Stimulated activated naive CD8-positive, alpha-beta T cell treated with anti-CD3 and anti-CD28 coated beads, Interleukin-15, Interleukin-2, amounts not matched to agents 100 ng/mL and 50 ng/mL, for 24 hours (primary cell): ENCODE data around the gene UMAD1.

Source experiments
- H3K27ac Mint-ChIP-seq: one replicate; pipeline ENCODE4 v1.8.0; 2021; ENCODE audit warnings: mild to moderate bottlenecking, mixed read lengths
- H3K27me3 Mint-ChIP-seq: one replicate; pipeline ENCODE4 v1.8.0; 2021; ENCODE audit warnings: mixed read lengths
- H3K36me3 Mint-ChIP-seq: one replicate; pipeline ENCODE4 v1.8.0; 2021; ENCODE audit warnings: low read depth, mixed read lengths
- H3K4me1 Mint-ChIP-seq: one replicate; pipeline ENCODE4 v1.8.0; 2021; ENCODE audit warnings: low read depth, mixed read lengths
- H3K4me3 Mint-ChIP-seq: one replicate; pipeline ENCODE4 v1.8.0; 2021; ENCODE audit warnings: mild to moderate bottlenecking, mixed read lengths
- H3K9me3 Mint-ChIP-seq: one replicate; pipeline ENCODE4 v1.8.0; 2021; ENCODE audit warnings: mixed read lengths

Gene UMAD1

GRCh38 chr7:7740037-7740355 lies 99.4 kb downstream of the UMAD1 start:
- Mint-ChIP-seq H3K36me3 (peaks cover 5% of the 10 kb centered on the region), H3K4me3 (no peak overlapping the region), H3K27me3 (no peaks in the 10 kb centered on the region), H3K27ac (no peak overlapping the region), H3K4me1 (peaks cover 21% of the 10 kb centered on the region), H3K9me3 (no peaks in the 10 kb centered on the region)

DNA sequence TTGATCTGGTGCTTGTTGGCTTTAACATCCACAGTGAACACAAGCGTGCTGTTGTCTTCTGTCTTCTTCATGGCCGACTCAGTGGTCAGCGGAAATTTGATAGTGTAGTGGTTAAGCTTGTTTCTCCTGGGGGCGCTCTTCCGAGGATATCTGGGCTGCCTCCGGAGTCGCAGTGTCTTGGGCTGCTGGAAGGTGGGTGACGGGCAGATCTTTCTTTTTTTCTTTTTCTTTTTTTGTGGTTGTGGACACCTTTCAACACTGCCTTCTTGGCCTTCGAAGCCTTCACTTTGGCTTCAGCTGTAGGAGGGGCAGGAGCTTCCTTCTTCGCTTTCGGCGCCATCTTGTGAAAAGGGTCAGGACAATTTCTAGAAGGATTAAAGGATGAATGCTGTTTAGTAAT lies 101.7 kb downstream of the UMAD1 start:
- Mint-ChIP-seq H3K4me1 (peaks cover 21% of the 10 kb centered on the region), H3K27ac (no peak overlapping the region), H3K9me3 (no peaks in the 10 kb centered on the region), H3K4me3 (no peak overlapping the region), H3K27me3 (no peaks in the 10 kb centered on the region), H3K36me3 (no peaks in the 10 kb centered on the region)

DNA sequence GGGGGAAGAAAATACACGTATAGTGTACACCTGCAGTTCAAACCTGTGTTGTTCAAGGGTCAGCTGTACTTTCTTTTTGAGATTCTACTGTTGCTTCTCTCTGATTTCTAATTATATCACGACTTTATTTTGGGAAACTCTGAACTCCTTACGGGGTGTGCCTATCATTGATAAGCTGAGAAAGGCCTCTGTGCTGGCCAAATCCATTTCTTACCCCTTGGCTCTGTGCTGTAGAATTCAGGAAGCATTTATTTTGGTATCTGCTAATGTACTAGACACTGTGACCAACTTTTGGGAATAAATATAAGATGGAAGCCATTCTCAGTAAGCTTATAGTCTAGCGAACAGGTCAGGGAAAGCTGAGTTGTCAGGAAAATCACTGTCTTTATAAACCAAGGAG lies 104.7 kb downstream of the UMAD1 start:
- H3K4me1 Mint-ChIP-seq: no peaks in the 10 kb centered on the region
- H3K36me3 Mint-ChIP-seq: no peaks in the 10 kb centered on the region
- H3K9me3 Mint-ChIP-seq: no peaks in the 10 kb centered on the region
- no peak overlapping the region for H3K4me3 Mint-ChIP-seq
- no peak overlapping the region for H3K27ac Mint-ChIP-seq
- no peaks in the 10 kb centered on the region for H3K27me3 Mint-ChIP-seq

- no peaks in the 10 kb centered on the region for H3K36me3 Mint-ChIP-seq
- no peaks in the 10 kb centered on the region for H3K9me3 Mint-ChIP-seq
- H3K27me3 Mint-ChIP-seq: no peaks in the 10 kb centered on the region
- no peaks in the 10 kb centered on the region for H3K4me1 Mint-ChIP-seq
- no peak overlapping the region for H3K4me3 Mint-ChIP-seq
- no peak overlapping the region for H3K27ac Mint-ChIP-seq
These were observed 105.4 kb downstream of the UMAD1 start for GRCh38 chr7:7745966-7746365.

GRCh38 chr7:7746458-7746857 lies 105.9 kb downstream of the UMAD1 start:
- Mint-ChIP-seq H3K4me1 (no peaks in the 10 kb centered on the region), H3K36me3 (no peaks in the 10 kb centered on the region), H3K4me3 (no peak overlapping the region), H3K27me3 (no peaks in the 10 kb centered on the region), H3K9me3 (no peaks in the 10 kb centered on the region), H3K27ac (no peak overlapping the region)

DNA sequence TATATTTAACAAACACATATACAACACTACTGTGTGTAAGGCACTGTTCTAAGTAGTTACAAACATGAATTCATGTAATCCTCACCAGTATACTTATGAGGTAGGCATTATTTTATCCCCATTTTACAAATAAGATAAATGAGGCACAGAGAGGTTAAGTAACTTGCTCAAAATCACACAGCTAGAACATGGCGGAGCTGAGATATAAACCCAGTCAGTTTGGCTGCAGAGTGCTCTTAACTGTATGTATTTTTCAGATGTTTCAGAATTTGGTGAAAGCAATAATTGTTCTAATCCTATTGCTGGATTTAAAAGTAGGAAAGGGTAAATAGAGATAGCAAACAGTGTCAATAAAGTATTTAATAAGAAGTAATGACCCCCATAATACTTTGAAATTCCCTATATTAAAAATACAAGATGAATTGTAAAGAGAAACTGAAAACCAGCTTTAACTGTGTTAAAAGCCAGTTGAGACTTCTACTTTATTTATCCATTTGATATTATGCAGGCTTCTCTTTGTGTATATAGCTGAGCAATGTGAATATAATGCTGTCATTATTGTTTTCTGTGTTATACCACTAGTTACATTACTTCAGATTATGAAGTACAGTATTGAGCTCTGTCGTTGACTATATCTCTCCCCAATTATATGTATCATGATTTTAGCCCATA lies 110.2 kb downstream of the UMAD1 start:
- H3K36me3 Mint-ChIP-seq: no peaks in the 10 kb centered on the region
- no peaks in the 10 kb centered on the region for H3K4me1 Mint-ChIP-seq
- H3K27me3 Mint-ChIP-seq: no peaks in the 10 kb centered on the region
- no peak overlapping the region for H3K27ac Mint-ChIP-seq
- no peaks in the 10 kb centered on the region for H3K9me3 Mint-ChIP-seq
- H3K4me3 Mint-ChIP-seq: no peak overlapping the region

DNA sequence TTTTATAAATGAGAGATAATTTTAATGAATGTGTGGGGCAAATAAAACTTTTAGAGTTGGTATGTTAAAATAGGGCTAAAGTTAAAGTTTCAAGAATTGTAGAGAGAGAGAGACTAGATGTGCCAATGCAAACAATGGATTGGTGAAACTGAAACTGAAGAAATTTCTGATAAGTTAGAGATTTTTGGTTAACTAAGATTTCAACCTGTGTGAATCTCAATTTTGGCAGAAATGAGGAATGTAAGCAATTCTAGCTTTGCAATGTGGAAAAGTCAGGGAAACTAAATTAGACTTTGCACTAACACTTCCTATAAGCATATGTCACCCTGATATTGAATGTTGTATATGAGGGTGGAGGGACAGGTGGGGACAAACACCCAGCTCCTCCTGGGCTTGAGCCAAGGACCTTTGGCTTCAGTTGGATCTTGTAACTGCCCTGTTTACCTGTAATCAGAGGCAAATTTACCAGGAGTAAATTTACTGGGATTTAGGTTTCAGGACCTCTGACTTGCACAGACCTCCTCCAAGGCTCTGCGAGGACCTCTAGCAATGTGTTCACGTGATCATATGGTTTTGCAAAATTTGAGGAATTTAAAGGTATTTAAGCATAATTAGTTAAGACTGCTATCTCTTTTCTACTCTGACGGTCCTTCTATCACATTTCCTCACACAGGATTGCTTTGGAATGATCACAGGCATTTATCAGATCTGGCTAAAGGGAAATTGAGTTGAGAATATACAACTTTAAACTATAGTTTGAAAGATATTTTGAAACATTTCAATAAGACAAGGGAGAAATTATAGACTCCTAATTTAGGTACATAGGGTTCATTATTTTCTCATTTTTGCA lies 110.9 kb downstream of the UMAD1 start:
- Mint-ChIP-seq H3K4me1 (no peaks in the 10 kb centered on the region), H3K4me3 (no peak overlapping the region), H3K27me3 (no peaks in the 10 kb centered on the region), H3K27ac (no peak overlapping the region), H3K9me3 (no peaks in the 10 kb centered on the region), H3K36me3 (no peaks in the 10 kb centered on the region)

DNA sequence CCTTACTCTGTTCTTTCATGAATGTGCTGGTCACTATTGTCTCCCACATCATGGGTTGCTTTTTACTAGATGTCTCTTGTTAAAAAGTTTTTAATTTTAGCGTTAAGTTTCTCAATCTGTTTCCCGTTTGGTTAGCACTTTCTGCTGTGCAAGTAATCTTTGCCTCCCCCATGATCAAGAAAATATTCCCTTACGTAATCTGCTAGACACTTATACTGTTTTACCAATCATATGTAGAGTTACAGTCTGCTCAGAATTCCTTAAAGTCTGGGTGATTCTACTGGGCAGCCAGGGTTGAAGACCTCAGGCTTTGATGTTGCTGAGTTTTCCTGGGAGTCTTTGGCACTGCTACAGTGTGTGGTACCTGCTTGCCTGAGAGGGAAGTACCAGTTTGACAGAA lies 116.0 kb downstream of the UMAD1 start:
- Mint-ChIP-seq H3K27ac (no peak overlapping the region), H3K4me1 (peaks cover 10% of the 10 kb centered on the region), H3K36me3 (no peaks in the 10 kb centered on the region), H3K27me3 (no peaks in the 10 kb centered on the region), H3K4me3 (no peak overlapping the region), H3K9me3 (no peaks in the 10 kb centered on the region)

- Mint-ChIP-seq H3K27me3 (no peaks in the 10 kb centered on the region), H3K27ac (no peak overlapping the region), H3K9me3 (no peaks in the 10 kb centered on the region), H3K36me3 (no peaks in the 10 kb centered on the region), H3K4me3 (no peak overlapping the region), H3K4me1 (peaks cover 20% of the 10 kb centered on the region)
These were observed 117.0 kb downstream of the UMAD1 start for GRCh38 chr7:7757576-7757975.

GRCh38 chr7:7761340-7761973 lies 120.9 kb downstream of the UMAD1 start:
- peak overlapping the region; percentile 86 for H3K4me3 Mint-ChIP-seq
- no peaks in the 10 kb centered on the region for H3K27me3 Mint-ChIP-seq
- H3K36me3 Mint-ChIP-seq: no peaks in the 10 kb centered on the region
- H3K27ac Mint-ChIP-seq: peak overlapping the region; percentile 85
- H3K9me3 Mint-ChIP-seq: no peaks in the 10 kb centered on the region
- H3K4me1 Mint-ChIP-seq: peaks cover 39% of the 10 kb centered on the region

DNA sequence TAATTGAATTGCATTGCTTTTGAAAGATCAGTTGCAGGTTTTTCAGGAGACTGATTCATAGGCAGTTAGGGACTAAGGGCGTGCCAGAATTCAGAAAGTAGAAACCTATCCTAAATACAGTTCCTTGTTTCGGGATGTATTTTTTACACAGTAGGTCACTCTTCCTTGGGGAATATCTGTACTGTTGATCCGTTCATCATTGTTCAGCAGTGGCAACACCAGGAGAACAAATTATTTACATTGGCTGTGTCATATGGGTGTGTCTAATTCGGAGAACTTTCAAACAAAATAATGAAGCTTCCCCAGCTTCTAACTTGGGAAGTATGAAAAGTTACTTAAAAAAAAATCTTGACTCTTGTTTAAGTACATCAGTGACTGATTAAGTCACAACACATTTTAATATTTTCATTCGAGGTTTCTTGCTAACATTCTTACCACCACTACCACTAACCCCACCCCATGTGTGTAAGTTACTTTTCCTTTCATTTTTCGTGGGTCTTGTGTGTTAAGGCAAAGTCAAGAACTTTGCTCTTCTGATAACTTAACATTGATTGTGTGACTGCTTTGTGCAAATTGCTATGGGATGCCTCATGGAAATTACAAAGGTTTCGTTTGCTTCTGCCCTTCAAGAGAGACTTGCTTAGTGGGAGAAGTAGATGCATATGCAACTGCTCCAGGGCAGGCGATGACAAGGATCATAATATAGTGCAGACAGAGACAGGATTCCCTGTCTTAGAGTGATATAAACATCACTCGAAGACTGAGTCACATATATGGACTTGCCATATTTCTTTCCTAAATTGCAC lies 121.6 kb downstream of the UMAD1 start:
- peaks cover 39% of the 10 kb centered on the region for H3K4me1 Mint-ChIP-seq
- H3K27me3 Mint-ChIP-seq: no peaks in the 10 kb centered on the region
- no peaks in the 10 kb centered on the region for H3K9me3 Mint-ChIP-seq
- peak overlapping the region; percentile 85 for H3K27ac Mint-ChIP-seq
- peak overlapping the region; percentile 86 for H3K4me3 Mint-ChIP-seq
- no peaks in the 10 kb centered on the region for H3K36me3 Mint-ChIP-seq

DNA sequence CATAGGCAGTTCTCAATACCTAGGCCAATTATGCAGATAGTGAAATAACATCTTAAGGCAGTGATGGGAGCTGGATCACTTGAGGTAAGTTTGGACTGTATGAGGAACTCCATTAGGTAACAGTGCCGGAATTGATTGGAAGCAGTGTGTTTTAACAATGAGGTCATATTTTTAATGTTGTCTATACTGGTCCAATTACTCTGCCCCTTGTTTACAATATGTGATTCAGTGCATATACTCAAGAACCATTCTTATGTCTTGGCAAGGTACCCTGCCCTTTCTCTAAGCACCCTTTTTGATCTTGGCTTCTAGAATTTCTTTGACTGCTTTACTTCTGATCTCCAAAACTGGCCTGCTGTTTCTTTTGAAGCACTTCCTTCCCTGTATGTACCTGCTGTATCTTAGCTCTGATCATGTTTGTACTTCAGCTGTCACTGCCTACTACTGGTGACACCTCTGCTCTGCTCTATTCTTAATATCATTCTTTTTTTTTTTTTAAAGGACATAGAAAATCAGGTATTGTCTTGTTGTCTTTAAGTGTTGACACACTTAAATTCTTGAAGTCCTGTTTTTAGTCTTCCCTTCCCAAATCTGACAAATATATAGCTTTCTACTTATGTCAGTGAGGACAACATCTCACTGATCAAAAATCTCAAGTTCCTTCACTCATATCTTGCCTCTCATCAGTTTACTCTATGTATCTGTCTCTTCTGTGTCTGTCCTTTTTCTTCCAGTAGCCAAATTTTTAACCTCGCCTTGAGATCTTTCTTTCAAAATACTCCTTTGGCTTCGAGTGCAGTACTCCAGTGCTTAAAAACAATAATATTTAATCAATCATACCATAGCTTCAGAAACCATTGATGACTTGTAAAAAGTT lies 124.2 kb downstream of the UMAD1 start:
- Mint-ChIP-seq H3K27me3 (no peaks in the 10 kb centered on the region), H3K4me1 (peaks cover 39% of the 10 kb centered on the region), H3K36me3 (no peaks in the 10 kb centered on the region), H3K27ac (peak overlapping the region; percentile 26), H3K9me3 (no peaks in the 10 kb centered on the region), H3K4me3 (no peak overlapping the region)

DNA sequence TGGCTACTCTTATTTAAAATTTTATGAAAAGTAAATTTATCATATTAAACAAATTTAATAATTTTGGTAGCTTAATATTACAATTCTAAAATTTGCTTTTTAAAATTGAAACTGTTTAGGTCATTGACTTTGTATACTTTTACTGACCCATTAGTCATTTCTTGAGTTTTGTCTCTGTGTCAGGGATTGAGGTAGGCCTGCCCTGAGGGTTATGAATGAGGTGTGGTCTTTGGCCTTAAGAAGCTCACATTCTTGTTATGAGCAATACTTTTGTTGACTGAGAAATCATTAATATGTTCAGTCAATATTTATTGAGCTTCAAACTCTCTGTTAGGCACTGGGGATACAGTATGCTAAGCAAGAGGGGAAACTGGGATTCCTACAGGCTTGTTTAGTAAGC lies 124.9 kb downstream of the UMAD1 start:
- Mint-ChIP-seq H3K27ac (no peak overlapping the region), H3K9me3 (no peaks in the 10 kb centered on the region)

GRCh38 chr7:7766671-7767070 lies 126.1 kb downstream of the UMAD1 start:
- Mint-ChIP-seq H3K27ac (no peak overlapping the region), H3K4me1 (peaks cover 28% of the 10 kb centered on the region), H3K36me3 (no peaks in the 10 kb centered on the region), H3K9me3 (no peaks in the 10 kb centered on the region), H3K27me3 (no peaks in the 10 kb centered on the region), H3K4me3 (no peak overlapping the region)

More for the DNA sequence above, 124.9 kb downstream of the UMAD1 start:
- Mint-ChIP-seq H3K36me3 (no peaks in the 10 kb centered on the region), H3K4me3 (no peak overlapping the region), H3K27me3 (no peaks in the 10 kb centered on the region), H3K4me1 (peaks cover 38% of the 10 kb centered on the region)
